HG02884 (cell line): ENCODE measurements around the gene NUCB1.
A peak's percentile ranks its signal among the peaks of the same experiment; 100 is the strongest.

Experiments
- ATAC-seq: cut with Tn5 transposase; IDR thresholded peaks from one replicate; pipeline ENCODE4 v1.9.1; 2021; ENCODE audit warnings: mild to moderate bottlenecking, moderate library complexity; ENCODE audit not compliant: unreplicated experiment

NUCB1 gene

GRCh38 chr19:48933382-48933932 is 33.3 kb downstream of the NUCB1 start, which contains the start of gene DHDH:
Gene DHDH, plus strand, starts transcription at chr19:48933699. Its CDS starts 23 bp downstream, at chr19:48933722.
- no peak for ATAC-seq

DNA sequence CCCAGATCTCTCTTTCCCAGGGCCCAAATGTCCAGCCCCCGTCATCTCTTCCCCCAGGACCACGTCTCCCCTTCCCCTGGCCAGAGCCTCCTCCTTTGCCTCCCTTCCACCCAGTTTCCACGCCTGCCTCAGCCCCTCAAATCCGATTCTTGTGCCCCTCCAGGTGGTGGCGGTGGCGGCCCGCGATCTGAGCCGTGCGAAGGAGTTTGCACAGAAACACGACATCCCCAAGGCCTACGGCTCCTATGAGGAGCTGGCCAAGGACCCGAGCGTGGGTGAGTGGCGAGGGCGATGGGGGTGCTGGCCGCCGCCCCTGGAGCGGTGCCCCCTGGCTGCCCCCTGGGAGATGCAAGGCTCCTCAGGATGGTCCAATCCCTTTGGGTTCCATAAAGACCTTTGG is 34.7 kb downstream of the NUCB1 start:
- ATAC-seq = no peak

GRCh38 chr19:48935864-48936263 is 35.8 kb downstream of the NUCB1 start:
- no peak for ATAC-seq

DNA sequence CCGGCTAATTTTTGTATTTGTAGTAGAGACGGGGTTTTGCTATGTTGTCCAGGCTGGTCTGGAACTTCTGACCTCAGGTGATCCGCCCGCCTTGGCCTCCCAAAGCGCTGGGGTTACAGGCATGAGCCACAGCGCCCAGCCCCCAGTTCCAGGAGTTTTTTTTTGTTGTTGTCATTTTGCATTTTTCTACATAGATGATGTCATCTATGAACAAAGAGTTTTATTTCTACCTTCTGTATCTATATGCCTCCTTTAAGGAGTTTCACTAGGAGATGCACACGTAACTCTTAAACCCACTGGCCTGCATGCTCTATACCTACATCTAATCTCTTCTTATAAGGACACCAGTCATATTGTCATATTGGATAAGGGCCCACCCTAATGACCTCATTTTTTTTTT is 38.1 kb downstream of the NUCB1 start:
- ATAC-seq = no peak

- ATAC-seq = no peak
Observed at GRCh38 chr19:48940902-48941301, 40.8 kb downstream of the NUCB1 start.

DNA sequence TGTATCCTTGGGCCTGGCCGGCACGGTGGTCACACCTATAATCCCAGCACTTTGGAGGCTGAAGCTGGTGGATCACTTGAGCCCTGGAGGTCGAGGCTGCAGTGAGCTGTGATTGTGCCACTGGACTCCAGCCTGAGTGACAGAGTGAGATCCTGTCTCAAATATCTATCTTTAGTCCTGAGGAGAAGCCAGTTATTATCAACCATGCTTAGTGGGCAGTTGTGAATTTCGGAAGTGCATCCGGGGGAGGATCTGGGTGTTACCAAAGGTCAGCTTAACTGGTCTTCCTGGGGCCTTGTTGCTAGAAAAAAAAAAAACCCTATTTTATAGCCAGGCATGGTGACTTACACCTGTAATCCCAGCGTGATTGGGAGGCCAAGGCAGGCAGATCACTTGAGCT is 43.0 kb downstream of the NUCB1 start:
- no peak for ATAC-seq

- ATAC-seq = no peak
Observed at GRCh38 chr19:48945415-48945814, 45.3 kb downstream of the NUCB1 start.

GRCh38 chr19:48945817-48946216 is 45.7 kb downstream of the NUCB1 start:
- ATAC-seq = no peak

GRCh38 chr19:48946463-48947257 is 46.5 kb downstream of the NUCB1 start:
- ATAC-seq = no peak

DNA sequence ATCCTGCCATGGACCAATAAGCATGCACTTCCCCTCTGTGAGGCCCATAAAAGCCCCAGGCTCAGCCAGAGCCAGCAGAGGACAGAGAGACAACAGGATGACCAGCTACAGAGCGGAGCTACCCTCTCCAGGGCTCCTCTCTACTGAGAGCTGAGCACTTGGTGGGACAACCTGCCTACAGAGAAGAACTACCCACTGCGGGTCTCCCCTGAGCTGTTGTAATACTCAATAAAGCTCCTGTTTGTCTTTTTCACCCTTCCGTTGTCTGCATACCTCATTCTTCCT is 47.1 kb downstream of the NUCB1 start:
- ATAC-seq = no peak

DNA sequence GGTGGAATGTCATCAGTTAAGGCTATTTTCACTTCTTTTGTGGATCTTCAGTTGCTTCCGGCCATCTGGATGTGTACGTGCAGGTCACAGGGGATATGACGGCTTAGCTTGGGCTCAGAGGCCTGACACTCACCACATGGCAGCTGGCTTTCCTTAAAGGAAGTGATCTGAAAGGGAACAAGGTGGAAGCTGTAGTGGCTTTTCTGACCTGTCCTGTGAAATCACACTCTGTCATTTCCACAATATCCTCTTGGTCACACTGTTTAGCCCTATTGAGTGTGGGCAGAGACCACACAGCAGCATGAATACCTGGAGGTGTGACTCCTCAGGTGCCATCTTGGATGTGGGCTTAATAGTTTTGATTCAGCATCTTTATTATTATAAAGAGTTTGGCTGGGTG is 50.0 kb downstream of the NUCB1 start:
- ATAC-seq = no peak

DNA sequence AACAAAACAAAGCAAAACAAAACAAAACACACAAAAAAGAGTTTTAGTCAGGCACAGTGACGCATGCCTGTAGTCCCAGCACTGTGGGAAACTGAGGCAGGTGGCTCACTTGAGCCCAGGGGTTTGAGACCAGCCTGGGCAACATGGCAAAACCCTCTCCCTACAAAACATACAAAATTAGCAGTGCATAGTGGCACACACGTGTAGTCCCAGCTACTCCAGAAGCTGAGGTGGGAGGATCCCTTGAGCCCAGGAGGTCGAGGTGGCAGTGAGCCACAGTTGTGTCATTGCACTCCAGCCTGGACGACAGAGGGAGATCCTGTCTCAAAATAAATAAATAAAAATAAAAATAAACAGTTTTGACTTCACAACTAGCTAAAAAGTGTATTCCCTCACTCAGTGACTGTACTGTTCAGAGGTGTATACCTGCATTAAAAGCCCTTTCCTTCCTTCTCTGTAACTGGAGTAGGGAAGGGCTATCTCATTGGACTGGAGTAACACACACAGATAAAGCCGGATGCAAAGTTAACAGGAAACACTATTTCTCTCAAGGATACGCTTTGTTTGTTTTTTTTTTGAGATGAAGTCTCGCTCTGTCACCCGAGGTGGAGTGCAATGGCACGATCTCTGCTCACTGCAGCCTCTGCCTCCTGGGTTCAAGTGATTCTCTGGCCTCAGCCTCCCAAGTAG is 50.9 kb downstream of the NUCB1 start:
- ATAC-seq = no peak

DNA sequence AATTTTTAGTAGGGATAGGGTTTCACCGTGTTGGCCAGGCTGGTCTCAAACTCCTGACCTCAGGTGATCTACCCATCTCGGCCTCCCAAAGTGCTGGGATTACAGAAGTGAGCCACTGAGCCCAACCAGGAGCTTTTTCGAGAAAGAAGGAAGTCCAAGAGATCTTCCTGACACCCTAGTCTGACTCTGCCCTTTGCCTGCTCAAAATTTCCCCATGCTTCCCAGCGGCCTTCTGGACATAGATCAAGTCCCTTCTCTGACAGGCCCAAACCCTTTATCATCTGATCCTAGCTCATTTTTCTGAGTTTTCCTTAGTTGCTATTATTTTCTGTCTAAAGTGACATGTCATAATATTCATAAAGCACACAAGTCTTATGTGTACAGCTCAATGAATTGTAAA is 53.0 kb downstream of the NUCB1 start:
- ATAC-seq = no peak

- no peak for ATAC-seq
Observed at GRCh38 chr19:48953990-48954594, 54.0 kb downstream of the NUCB1 start.

DNA sequence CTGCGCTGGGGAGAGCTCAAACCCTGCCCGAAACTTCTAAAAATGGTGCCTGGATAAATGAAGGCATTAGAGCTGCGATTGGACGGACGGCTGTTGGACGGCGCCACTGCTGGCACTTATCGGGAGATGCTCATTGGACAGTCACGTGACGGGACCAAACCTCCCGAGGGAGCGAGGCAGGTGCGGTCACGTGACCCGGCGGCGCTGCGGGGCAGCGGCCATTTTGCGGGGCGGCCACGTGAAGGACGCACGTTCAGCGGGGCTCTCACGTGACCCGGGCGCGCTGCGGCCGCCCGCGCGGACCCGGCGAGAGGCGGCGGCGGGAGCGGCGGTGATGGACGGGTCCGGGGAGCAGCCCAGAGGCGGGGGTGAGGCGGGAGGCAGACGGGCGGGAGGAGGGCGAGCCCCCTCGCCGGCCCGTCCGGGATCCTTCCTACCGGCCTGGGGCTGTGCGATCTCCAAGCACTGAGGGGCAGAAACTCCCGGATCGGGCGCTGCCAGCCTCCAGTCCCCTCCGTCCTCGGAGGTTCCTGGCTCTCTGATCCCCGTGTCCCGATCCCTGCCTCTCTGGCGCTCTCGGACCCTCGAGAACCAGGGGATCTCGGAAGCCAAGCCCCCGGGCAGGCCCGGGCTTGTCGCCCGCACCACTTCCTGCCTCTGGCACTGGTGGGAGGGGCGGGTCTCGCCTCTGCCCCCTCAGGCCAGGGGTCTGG is 54.6 kb downstream of the NUCB1 start, which contains the start of gene BAX:
BAX (plus strand) TSS at position 281 of the 713 bp plus-strand sequence; CDS start at position 335, 54 bp downstream.
- peak; percentile 84 for ATAC-seq

DNA sequence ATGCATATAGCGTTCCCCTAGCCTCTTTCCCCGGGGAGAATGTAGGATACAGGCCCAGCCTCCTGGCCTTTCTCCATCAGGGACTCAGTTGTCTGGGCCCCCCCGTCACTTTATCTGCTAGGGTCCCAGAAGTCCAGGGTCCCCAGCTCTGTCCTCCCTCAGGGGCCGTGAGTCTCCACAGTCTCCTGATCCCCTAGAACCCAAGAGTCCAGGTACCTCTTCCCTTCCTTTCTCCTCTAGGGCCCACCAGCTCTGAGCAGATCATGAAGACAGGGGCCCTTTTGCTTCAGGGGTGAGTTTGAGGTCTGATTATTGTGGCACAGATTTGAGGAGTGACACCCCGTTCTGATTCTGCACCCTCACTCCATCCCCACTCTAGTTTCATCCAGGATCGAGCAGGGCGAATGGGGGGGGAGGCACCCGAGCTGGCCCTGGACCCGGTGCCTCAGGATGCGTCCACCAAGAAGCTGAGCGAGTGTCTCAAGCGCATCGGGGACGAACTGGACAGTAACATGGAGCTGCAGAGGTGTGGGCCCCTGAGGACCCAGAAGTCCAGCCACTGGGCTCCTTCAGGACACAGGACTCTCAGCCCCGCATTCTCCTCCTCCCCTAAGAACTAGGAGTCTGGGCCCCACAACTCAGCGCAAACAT is 55.3 kb downstream of the NUCB1 start:
- ATAC-seq = no peak

DNA sequence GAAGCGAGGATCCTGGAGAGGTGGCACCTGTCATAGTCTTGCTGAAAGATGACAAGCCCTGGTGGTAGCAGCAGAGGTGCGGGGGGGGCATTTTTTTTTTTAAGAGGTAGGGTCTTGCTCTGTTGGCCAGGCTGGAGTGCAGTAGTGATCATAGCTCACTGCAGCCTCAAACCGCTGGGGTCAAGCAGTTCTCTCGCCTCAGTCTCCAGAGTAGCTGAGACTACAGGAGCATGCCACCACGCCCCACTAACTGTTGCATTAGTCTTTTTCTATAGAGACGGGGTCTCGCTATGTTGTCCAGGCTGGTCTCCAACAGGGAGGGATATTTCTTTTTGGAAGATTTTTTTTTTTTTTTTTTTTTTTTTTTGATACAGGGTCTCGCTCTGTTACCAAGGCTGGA is 57.9 kb downstream of the NUCB1 start:
- ATAC-seq = no peak

GRCh38 chr19:48959341-48960239 is 59.5 kb downstream of the NUCB1 start:
- ATAC-seq = no peak

GRCh38 chr19:48961051-48961649 is 61.0 kb downstream of the NUCB1 start:
- ATAC-seq = no peak
